MM.1S (cell line): Measurements from ENCODE around the gene CALML4.

Experiments
- DNase-seq: peaks from one replicate; pipeline ENCODE4 v3.0.0-alpha.2; 2015
- H2AFZ ChIP-seq: fragments of 300-600 bp; sonication (generic); 2 replicates; pipeline ENCODE4 v1.6.0; 2016; ENCODE audit warnings: antibody characterized with exemption, low read length
- H3F3A ChIP-seq: fragments of 300-600 bp; sonication (generic); 2 replicates; pipeline ENCODE4 v1.6.1; 2016; ENCODE audit warnings: mild to moderate bottlenecking, antibody characterized with exemption, low read length, moderate library complexity, mixed read lengths; ENCODE audit not compliant: insufficient read depth
- H3K27ac ChIP-seq: fragments of 300-600 bp; sonication (generic); 2 replicates; pipeline ENCODE4 v1.5.1; 2016; ENCODE audit warnings: mild to moderate bottlenecking, low read length
- H3K27me3 ChIP-seq: fragments of 300-600 bp; sonication (generic); replicated peaks from 2 replicates; pipeline ENCODE4 v1.6.0; 2016; ENCODE audit warnings: low read length; ENCODE audit not compliant: insufficient read depth
- H3K36me3 ChIP-seq: fragments of 300-600 bp; sonication (generic); replicated peaks from 2 replicates; pipeline ENCODE4 v1.6.1; 2016; ENCODE audit warnings: mild to moderate bottlenecking, low read length, mixed read lengths; ENCODE audit not compliant: insufficient read depth
- H3K4me1 ChIP-seq: fragments of 300-600 bp; sonication (generic); 2 replicates; pipeline ENCODE4 v1.6.1; 2016; ENCODE audit warnings: low read length, mixed read lengths
- H3K4me2 ChIP-seq: fragments of 300-600 bp; sonication (generic); 2 replicates; pipeline ENCODE4 v1.6.0; 2016; ENCODE audit warnings: low read depth, low read length
- H3K4me3 ChIP-seq: fragments of 300-600 bp; sonication (generic); 2 replicates; pipeline ENCODE4 v1.5.1; 2016; ENCODE audit warnings: low read length, mixed read lengths
- H3K79me2 ChIP-seq: fragments of 300-600 bp; sonication (generic); 2 replicates; pipeline ENCODE4 v1.6.1; 2016; ENCODE audit warnings: mixed run types, low read length, mixed read lengths
- H3K9ac ChIP-seq: fragments of 300-600 bp; sonication (generic); 2 replicates; pipeline ENCODE4 v1.6.1; 2016; ENCODE audit warnings: low read length, mixed read lengths
- H3K9me2 ChIP-seq: fragments of 300-600 bp; sonication (generic); replicated peaks from 2 replicates; pipeline ENCODE4 v1.6.1; 2016; ENCODE audit warnings: mild to moderate bottlenecking, low read length, mixed read lengths; ENCODE audit not compliant: insufficient read depth
- H3K9me3 ChIP-seq: fragments of 300-600 bp; sonication (generic); replicated peaks from 2 replicates; pipeline ENCODE4 v1.6.1; 2016; ENCODE audit warnings: mild to moderate bottlenecking, low read length, mixed read lengths; ENCODE audit not compliant: insufficient read depth
- H4K20me1 ChIP-seq: fragments of 300-600 bp; sonication (generic); 2 replicates; pipeline ENCODE4 v1.6.1; 2016; ENCODE audit warnings: mild to moderate bottlenecking, low read length, moderate library complexity, mixed read lengths; ENCODE audit not compliant: insufficient read depth
- CTCF ChIP-seq: fragments of 300-600 bp; sonication (generic); IDR thresholded peaks from 2 replicates; pipeline ENCODE4 v1.5.1; 2016; ENCODE audit warnings: antibody characterized with exemption, low read length, mixed read lengths
- EZH2 ChIP-seq: fragments of 300-600 bp; sonication (generic); optimal IDR thresholded peaks from 2 replicates; pipeline ENCODE3; 2017; ENCODE audit warnings: low read depth, mild to moderate bottlenecking, antibody characterized with exemption, low read length, mixed read lengths
- EZH2phosphoT487 ChIP-seq: fragments of 300-600 bp; sonication (generic); IDR thresholded peaks from 2 replicates; pipeline ENCODE4 v1.6.1; 2018; ENCODE audit warnings: antibody characterized with exemption, low read length

CALML4 gene

GRCh38 chr15:68211656-68212320 is 6.7 kb upstream of the CALML4 start:
- peaks cover 27% of the 10 kb centered on the region for H3K36me3 ChIP-seq
- H2AFZ ChIP-seq, result no peak overlapping the region
- no peak overlapping the region for H3K9ac ChIP-seq
- no peaks in the 10 kb centered on the region for H3K9me3 ChIP-seq
- no peak overlapping the region for H3K27ac ChIP-seq
- H3K4me2 ChIP-seq, result no peak overlapping the region
- H3K4me1 ChIP-seq, result peaks cover 35% of the 10 kb centered on the region
- TF ChIP-seq EZH2 (no peak), EZH2phosphoT487 (no peak), CTCF (no peak)
- no peak for DNase-seq
- H3F3A ChIP-seq, result no peaks in the 10 kb centered on the region; the same call in 1 of the 2 replicates
- no peaks in the 10 kb centered on the region for H3K9me2 ChIP-seq
- no peak overlapping the region for H3K4me3 ChIP-seq
- no peaks in the 10 kb centered on the region for H3K27me3 ChIP-seq
- peaks cover 99% of the 10 kb centered on the region for H3K79me2 ChIP-seq
- H4K20me1 ChIP-seq, result peaks cover 29% of the 10 kb centered on the region

GRCh38 chr15:68210821-68211655 is 5.9 kb upstream of the CALML4 start:
- Histone ChIP-seq H3K79me2 (peaks cover 99% of the 10 kb centered on the region), H3K27me3 (no peaks in the 10 kb centered on the region), H3K9me3 (no peaks in the 10 kb centered on the region), H3K27ac (peak overlapping the region; percentile 51; the same call in 1 of the 2 replicates), H3K9ac (no peak overlapping the region), H3K36me3 (peaks cover 25% of the 10 kb centered on the region; the same call in 1 of the 2 replicates), H2AFZ (no peak overlapping the region), H3K4me1 (peaks cover 42% of the 10 kb centered on the region), H4K20me1 (peaks cover 21% of the 10 kb centered on the region), H3K4me2 (no peak overlapping the region), H3F3A (no peaks in the 10 kb centered on the region; the same call in 1 of the 2 replicates), H3K9me2 (no peaks in the 10 kb centered on the region), H3K4me3 (no peak overlapping the region)
- no peak for DNase-seq
- TF ChIP-seq CTCF (peak; percentile 80), EZH2phosphoT487 (no peak)

GRCh38 chr15:68210409-68210756 is 5.3 kb upstream of the CALML4 start:
- Histone ChIP-seq H4K20me1 (peaks cover 15% of the 10 kb centered on the region), H3K4me1 (peaks cover 46% of the 10 kb centered on the region), H3F3A (peaks cover 3% of the 10 kb centered on the region; the same call in 1 of the 2 replicates), H2AFZ (no peak overlapping the region), H3K27ac (peak overlapping the region; percentile 51; the same call in 1 of the 2 replicates), H3K27me3 (no peaks in the 10 kb centered on the region), H3K9me2 (no peaks in the 10 kb centered on the region), H3K79me2 (peaks cover 99% of the 10 kb centered on the region), H3K9ac (no peak overlapping the region; the same call in 1 of the 2 replicates), H3K36me3 (peaks cover 22% of the 10 kb centered on the region; the same call in 1 of the 2 replicates), H3K4me2 (no peak overlapping the region), H3K9me3 (no peaks in the 10 kb centered on the region), H3K4me3 (no peak overlapping the region)
- TF ChIP-seq EZH2phosphoT487 (no peak), CTCF (no peak), EZH2 (no peak)
- no peak for DNase-seq
